NCI-H510A (cell line): Measurements from ENCODE around the gene HESX1.
A peak's percentile ranks its signal among the peaks of the same experiment; 100 is the strongest.

ENCODE experiments used
- DNase-seq: peaks from one replicate; lab custom pipeline; 2025; lab: John Stamatoyannopoulos, UW

HESX1 gene

GRCh38 chr3:57168151-57168550, 31.6 kb downstream of the HESX1 start:
- DNase-seq = no peak

DNA sequence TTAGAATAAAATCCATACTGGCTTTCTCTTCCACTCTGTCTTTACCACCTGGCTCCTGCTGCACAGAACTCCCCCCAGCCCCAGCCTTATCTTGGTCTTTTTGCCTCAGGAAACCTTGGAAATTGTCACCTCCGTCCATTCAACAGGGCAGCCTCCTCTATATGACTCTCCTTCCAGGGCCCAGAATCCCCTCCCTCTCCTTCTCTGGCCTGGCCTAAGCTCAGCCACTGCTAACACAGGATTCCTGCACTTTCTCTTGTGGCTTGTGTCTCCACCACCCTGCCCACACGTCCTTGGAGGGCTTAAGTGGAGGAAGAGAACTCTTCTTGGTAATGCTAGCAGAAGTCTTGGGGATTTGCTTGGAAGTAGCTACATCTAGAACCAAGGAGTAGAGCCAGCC, 33.1 kb downstream of the HESX1 start:
- no peak for DNase-seq

- DNase-seq = no peak
Measured at GRCh38 chr3:57165641-57166040, 34.1 kb downstream of the HESX1 start.

DNA sequence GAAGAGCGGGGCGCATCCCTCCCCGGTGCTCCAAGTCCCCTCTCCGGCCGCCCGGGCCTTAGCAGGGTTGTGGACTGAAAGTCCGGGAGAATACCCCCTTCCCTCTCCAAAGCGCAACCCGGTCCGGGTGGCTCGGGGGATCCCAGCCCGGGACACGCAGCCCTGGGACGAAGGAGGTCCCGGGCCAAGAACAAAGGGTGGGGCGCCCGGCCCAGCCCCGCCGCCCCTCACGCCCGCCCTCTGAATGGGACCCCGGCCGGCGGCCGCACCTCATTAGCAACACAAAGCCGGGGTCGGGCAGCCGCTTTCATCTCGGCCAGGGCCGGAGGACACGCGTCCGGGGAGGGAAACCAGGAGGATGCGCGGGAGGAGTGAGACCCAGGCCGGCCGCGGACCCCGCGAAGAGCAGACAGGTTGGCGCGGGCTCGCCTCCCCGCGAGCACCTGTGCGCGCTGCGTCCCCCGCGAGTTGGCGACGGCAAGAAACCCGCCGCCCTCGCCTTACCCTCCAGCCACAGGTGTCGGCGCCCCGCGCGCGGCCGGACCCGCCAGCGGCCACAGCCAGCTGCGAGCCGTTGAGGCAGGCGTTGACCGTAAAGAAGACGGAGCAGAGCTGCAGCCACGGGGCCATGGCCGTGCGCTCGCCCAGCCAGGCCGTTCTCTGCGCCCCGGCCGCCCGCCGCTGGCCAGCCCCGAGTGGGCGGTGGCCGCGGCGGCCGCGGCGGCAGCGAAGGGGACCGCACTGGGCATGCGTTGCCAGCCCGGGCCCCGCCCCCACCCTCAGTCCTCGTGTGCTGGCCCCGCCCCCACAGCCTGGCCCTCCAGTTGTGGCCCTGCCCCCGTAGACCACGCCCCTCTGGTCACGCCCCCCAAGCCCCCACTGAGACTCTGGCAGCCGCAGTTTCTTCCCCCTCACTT, 34.9 kb downstream of the HESX1 start, which contains the start of gene IL17RD:
IL17RD (minus strand) TSS at position 697 of the 917 bp plus-strand sequence; CDS start at position 630, 67 bp downstream.
- DNase-seq = peak; percentile 65

GRCh38 chr3:57164217-57164656, 35.5 kb downstream of the HESX1 start:
- DNase-seq = no peak

GRCh38 chr3:57163751-57164150, 36.0 kb downstream of the HESX1 start:
- no peak for DNase-seq

DNA sequence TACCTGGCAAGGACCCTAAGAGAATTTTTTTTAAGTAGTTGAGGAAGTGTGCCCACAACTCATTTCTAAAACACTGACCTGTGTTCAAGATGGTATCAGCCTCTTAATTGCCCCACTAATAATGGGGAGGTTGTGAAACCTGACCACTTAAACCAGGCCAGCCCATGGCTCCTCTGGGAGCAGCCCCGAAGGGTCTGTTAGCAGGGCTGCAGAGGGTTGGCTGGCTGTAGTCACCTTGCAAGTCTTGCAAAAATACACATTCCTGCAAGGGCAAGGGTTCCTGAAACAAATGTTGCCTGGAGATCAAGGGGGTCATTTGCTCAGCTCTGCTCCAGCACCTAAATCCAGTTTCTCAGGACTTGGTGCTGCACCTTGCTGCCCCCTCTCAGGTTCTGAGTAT, 37.9 kb downstream of the HESX1 start:
- no peak for DNase-seq

DNA sequence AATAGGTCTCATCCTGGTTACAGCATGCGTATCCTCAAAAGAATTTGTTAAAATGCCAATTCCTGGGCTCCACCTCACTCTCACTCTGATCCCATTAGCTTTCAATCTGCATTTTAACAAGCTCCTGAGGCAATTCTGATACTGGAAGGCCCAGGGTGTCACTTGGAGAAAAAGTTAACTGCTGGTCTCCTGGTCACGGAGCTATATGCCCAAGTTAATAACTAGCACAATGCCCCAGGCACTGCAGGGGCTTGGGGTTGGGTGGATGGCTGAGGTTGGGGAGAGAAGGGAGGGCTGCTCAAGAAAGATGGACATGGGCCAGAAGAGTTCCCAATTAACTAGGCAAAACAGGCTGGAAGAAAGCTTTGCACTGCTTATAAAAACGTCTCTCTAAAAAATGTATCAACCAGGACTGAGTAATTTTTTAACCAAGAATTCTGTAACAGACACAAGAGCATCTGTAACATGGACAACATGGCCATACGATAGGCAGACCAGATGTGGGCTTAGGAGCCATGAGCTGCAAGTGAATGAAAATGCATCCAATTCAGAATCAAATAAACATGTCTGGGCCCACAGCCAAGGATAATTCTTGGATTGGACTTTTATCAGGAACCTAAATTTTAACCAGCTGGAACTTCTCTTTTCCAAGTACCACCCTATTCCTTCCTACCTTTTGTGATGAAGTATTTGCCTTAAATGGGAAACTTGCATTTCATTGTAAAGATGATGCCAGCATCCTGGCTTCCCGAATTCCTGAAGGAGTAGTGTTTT, 38.8 kb downstream of the HESX1 start:
- no peak for DNase-seq

GRCh38 chr3:57160076-57160764, 39.6 kb downstream of the HESX1 start:
- no peak for DNase-seq

DNA sequence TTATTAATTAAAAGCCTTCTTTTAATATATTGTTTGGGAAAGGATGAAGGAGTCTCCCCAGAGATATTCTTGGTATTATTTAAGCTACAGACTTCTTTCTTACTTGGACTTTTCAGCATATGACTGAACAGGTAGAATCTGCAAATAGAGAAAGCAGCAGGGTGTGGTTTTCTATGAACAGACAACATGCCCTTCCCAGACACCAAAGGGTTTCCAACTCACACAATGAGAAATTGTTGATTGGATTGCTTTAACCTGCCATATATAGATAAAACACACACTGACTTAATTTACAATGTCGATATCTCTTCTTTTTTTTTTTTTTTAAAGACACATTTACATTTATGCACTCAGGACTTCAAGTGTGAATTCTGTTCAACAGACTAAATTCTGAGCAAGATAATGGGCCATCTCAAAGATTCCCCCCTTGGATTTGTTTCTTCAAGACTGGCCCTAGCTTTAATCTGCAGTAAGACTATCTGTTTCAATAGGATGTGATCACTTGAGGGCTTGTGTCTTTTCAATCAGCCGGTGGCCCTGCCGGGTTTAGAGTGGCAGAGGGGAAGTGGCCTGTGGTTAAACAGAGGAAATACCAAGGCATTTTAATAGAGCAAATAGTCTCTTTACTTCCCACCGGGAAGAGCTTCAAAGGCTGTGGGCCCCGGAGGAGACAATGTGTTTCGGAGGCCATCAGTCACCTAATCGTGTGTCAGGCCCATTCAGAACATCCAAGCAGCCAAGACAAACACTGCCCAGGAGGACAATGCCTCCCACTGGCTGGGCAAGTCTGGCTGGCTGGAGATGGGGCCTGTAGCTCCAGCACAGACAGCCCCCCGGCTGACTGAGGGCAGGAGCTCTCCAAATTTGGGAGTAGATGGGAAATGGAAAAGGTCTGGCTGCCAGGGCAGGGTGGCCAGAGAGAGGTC, 40.7 kb downstream of the HESX1 start:
- no peak for DNase-seq

- DNase-seq = no peak
Measured at GRCh38 chr3:57158325-57158724, 41.5 kb downstream of the HESX1 start.

- no peak for DNase-seq
Measured at GRCh38 chr3:57157545-57157944, 42.2 kb downstream of the HESX1 start.

GRCh38 chr3:57155310-57155643, 44.5 kb downstream of the HESX1 start:
- no peak for DNase-seq

GRCh38 chr3:57154470-57155309, 45.1 kb downstream of the HESX1 start:
- no peak for DNase-seq

DNA sequence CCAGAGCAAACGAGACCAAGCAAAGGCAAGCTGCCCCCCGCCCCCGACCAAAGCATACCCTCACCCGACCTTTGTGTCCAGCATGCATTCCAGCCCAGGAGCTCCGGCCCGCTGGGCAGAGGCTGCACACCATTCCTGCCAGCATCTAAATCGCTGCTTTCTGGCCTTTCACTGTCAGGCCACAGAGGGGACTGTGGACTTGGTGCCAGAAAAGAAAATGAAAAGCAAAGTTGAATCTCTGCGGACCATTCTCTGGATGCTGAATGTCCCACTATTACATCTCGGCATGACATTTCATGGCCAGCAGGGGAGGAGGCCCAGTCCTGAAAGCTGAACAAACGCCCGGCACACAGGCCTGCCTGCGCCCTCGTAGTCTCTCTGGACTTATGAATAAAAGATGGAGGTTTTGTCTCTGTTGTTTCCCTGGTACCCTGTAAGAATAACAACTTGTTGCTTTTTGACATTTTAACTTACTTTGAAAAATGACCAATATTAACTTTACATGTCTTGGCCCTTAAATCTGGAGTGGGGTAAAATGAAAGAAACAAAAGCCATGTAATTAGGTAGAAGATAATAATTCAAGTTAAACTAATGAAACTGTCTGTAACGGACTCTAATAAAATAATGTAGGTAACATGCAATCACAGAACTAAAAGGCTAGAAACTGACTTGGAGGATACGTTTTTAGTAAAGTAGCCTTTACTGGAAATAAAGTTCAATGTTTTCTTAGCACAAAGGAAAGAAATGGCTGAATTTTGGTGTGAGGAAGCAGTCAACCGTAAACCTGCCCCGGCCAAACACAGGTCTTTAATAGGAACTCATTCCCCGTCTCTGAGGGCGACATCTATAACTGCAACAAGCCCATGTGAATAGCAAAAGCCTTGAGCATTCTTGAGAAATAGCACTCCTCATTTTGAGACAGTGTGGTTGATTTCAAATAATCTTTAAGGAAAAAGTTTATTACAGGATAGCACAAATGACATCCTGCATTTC, 47.3 kb downstream of the HESX1 start:
- no peak for DNase-seq

GRCh38 chr3:57151749-57152148, 48.0 kb downstream of the HESX1 start:
- no peak for DNase-seq

DNA sequence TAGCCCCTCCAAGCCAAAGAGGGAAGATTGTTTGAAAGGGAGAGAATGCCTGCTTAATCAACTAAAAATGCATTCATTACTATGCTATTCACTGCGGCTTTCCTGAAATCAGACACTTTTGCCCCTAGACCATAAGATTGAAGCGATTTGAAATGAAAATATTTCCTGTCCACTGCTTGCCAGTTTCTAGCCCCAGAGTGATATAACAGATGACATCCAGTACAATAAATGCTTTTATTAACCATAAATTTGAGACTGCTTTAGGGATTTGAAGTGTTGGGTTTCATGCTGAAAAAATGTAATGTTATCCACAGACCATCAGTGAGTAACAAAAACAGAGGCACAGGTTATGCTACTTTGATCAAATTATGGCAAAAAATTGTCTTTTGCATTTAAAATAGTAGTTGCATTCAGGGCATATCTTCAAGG, 48.7 kb downstream of the HESX1 start:
- DNase-seq = no peak

- no peak for DNase-seq
Measured at GRCh38 chr3:57150113-57150581, 49.6 kb downstream of the HESX1 start.
